ENCODE data around the gene WDR87. TPM values are rescaled to one million over a fixed set of nuclear protein-coding genes. Genes with fewer than 3 reads are reported as not detected.

Gene WDR87
- total RNA-seq, 1 experiment from 2014 or later: not detected

DNA sequence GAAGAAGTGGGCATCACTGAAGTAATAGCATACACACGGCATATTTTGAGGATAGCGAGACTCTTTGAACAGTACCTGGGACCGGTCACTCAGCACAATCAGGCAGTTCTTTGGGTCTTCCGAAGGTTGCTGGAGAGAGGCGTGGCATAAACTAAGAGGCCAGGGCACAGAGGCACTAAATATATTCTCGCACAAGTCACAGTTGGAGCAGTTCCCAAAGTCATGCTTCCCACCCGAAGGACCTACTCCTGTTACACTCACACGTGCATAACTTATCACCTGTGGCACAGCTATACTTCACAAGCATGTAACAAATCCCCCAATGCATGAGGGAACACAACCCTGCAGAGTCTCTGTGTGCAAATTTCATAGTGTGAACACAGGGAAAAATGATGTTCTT, 10.2 kb downstream of the WDR87 start:
- POLR2A ChIA-PET (ENCODE audit: unreplicated experiment): interaction anchor here (0.7 kb wide), 1 partner anchor 751 kb away, joined by 16 read pairs; no protein-coding TSS in a partner anchor
- no TSS peak for BruUV-seq (replicated peaks)

DNA sequence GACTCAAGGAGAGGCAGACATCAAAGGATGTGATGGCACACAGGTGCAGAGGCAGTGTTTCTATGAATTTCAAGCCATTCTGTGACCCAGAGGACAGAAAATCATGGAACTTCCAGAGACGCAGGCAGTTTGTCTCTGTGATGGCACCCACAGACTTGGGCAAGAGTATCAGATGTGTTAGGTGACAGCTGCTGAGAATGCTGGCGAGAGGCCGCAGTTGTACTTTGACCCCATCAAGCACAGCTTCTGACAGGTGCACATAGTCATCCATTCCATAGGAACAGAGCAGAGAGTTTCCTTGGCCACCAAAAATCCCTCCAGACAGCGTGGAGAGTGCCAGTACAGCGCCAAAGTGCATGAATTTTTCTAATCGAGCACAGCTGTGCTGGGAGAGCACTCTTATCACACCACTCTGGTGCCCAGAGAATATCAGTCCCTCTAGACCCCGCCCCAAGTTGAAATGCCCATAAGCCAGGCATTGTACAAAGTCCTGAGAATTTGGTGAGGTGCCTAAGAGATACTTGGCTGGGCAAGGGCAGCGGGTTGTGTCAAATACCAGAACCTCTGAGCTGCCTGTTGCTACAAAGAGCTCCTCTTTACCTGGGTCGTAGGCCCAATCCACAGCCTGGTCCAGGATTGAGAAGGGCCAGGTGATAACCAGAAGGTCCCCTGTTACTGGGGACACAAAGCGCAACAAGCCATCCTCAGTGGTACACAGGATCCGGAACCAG, 12.4 kb downstream of the WDR87 start:
- H3K4me1 ChIP-seq (replicated peaks; ENCODE audit: insufficient read depth): no peaks in the 10 kb centered on the region
- CTCF ChIA-PET: interaction anchor here (0.6 kb wide), 1 partner anchor 300 kb away, joined by 3 read pairs; no protein-coding TSS in a partner anchor
- no TSS peak for BruUV-seq (replicated peaks)

More for the DNA sequence above, 10.2 kb downstream of the WDR87 start:
- no peak for DNase-seq
- H3K4me2 ChIP-seq: no peak overlapping the region
- CTCF ChIA-PET: no interaction called here
- H3K36me3 ChIP-seq (ENCODE audit: low read depth): no peaks in the 10 kb centered on the region
- H3K9me2 ChIP-seq (ENCODE audit: insufficient read depth): no peaks in the 10 kb centered on the region
- no peaks in the 10 kb centered on the region for H4K20me1 ChIP-seq (ENCODE audit: insufficient read depth)
- no peaks in the 10 kb centered on the region for H3F3A ChIP-seq (ENCODE audit: insufficient read depth, low read depth)
- no peak overlapping the region for H2AFZ ChIP-seq
- no peaks in the 10 kb centered on the region for H3K4me1 ChIP-seq (replicated peaks; ENCODE audit: insufficient read depth)
- H3K27ac ChIP-seq: no peak overlapping the region
- no peaks in the 10 kb centered on the region for H3K9me3 ChIP-seq (ENCODE audit: insufficient read depth, low read depth)
- no peaks in the 10 kb centered on the region for H3K79me2 ChIP-seq (ENCODE audit: low read depth)
- intact Hi-C loops (cut with micrococcal nuclease; ENCODE audit: unreplicated experiment): loop anchor here (5.0 kb wide), 1 partner anchor 736 kb away; no protein-coding TSS in a partner anchor
- TF ChIP-seq, protein P1, sequence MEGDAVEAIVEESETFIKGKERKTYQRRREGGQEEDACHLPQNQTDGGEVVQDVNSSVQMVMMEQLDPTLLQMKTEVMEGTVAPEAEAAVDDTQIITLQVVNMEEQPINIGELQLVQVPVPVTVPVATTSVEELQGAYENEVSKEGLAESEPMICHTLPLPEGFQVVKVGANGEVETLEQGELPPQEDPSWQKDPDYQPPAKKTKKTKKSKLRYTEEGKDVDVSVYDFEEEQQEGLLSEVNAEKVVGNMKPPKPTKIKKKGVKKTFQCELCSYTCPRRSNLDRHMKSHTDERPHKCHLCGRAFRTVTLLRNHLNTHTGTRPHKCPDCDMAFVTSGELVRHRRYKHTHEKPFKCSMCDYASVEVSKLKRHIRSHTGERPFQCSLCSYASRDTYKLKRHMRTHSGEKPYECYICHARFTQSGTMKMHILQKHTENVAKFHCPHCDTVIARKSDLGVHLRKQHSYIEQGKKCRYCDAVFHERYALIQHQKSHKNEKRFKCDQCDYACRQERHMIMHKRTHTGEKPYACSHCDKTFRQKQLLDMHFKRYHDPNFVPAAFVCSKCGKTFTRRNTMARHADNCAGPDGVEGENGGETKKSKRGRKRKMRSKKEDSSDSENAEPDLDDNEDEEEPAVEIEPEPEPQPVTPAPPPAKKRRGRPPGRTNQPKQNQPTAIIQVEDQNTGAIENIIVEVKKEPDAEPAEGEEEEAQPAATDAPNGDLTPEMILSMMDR (conservative IDR thresholded peaks at IDR 0.05): no peak
- TF ChIP-seq EZH2 (IDR thresholded peaks at IDR 0.05; ENCODE audit: low read depth): no peak
- H3K27me3 ChIP-seq (ENCODE audit: insufficient read depth, low read depth): peaks cover 47% of the 10 kb centered on the region
- H3K4me3 ChIP-seq: no peak overlapping the region

GRCh38 chr19:37886571-37886970, 19.8 kb downstream of the WDR87 start:
- BruUV-seq (replicated peaks): no TSS peak
- Histone ChIP-seq H3K79me2 (ENCODE audit: low read depth) (no peaks in the 10 kb centered on the region), H4K20me1 (ENCODE audit: insufficient read depth) (no peaks in the 10 kb centered on the region), H3K4me1 (replicated peaks; ENCODE audit: insufficient read depth) (no peaks in the 10 kb centered on the region), H3K9me3 (ENCODE audit: insufficient read depth, low read depth) (peaks cover 7% of the 10 kb centered on the region), H3F3A (ENCODE audit: insufficient read depth, low read depth) (no peaks in the 10 kb centered on the region), H3K27ac (no peak overlapping the region), H3K4me2 (no peak overlapping the region), H3K4me3 (no peak overlapping the region), H3K27me3 (ENCODE audit: insufficient read depth, low read depth) (peaks cover 70% of the 10 kb centered on the region), H3K36me3 (ENCODE audit: low read depth) (no peaks in the 10 kb centered on the region), H3K9me2 (ENCODE audit: insufficient read depth) (no peaks in the 10 kb centered on the region), H2AFZ (no peak overlapping the region)
- ChIA-PET CTCF (no interaction called here), POLR2A (ENCODE audit: unreplicated experiment) (no interaction called here)
- DNase-seq: no peak
- intact Hi-C loops (cut with micrococcal nuclease; ENCODE audit: unreplicated experiment): no loop called here
- TF ChIP-seq, protein P1 (conservative IDR thresholded peaks at IDR 0.05): no peak
- TF ChIP-seq EZH2 (IDR thresholded peaks at IDR 0.05; ENCODE audit: low read depth): no peak

More for the DNA sequence above, 12.4 kb downstream of the WDR87 start:
- no peak overlapping the region for H3K4me2 ChIP-seq
- no peak for DNase-seq
- peaks cover 7% of the 10 kb centered on the region; the same call in 1 of the 2 replicates for H3K9me3 ChIP-seq (ENCODE audit: insufficient read depth, low read depth)
- no peaks in the 10 kb centered on the region for H3K36me3 ChIP-seq (ENCODE audit: low read depth)
- POLR2A ChIA-PET (ENCODE audit: unreplicated experiment): no interaction called here
- H3K79me2 ChIP-seq (ENCODE audit: low read depth): no peaks in the 10 kb centered on the region
- no peak overlapping the region for H3K4me3 ChIP-seq
- H3K27me3 ChIP-seq (ENCODE audit: insufficient read depth, low read depth): peaks cover 68% of the 10 kb centered on the region
- no peaks in the 10 kb centered on the region for H4K20me1 ChIP-seq (ENCODE audit: insufficient read depth)
- H2AFZ ChIP-seq: no peak overlapping the region
- no peaks in the 10 kb centered on the region for H3F3A ChIP-seq (ENCODE audit: insufficient read depth, low read depth)
- no peak overlapping the region for H3K27ac ChIP-seq
- H3K9me2 ChIP-seq (ENCODE audit: insufficient read depth): no peaks in the 10 kb centered on the region
- TF ChIP-seq, protein P1 (conservative IDR thresholded peaks at IDR 0.05): no peak
- TF ChIP-seq EZH2 (IDR thresholded peaks at IDR 0.05; ENCODE audit: low read depth): no peak
- intact Hi-C loops (cut with micrococcal nuclease; ENCODE audit: unreplicated experiment): no loop called here

Data from PC-9 (cell line).